Measurements from ENCODE around the gene ZBTB24.

Gene ZBTB24

GRCh38 chr6:109498052-109498451, 15.0 kb upstream of the ZBTB24 start:
- DNase-seq (ENCODE audit: low read depth), result no peak

DNA sequence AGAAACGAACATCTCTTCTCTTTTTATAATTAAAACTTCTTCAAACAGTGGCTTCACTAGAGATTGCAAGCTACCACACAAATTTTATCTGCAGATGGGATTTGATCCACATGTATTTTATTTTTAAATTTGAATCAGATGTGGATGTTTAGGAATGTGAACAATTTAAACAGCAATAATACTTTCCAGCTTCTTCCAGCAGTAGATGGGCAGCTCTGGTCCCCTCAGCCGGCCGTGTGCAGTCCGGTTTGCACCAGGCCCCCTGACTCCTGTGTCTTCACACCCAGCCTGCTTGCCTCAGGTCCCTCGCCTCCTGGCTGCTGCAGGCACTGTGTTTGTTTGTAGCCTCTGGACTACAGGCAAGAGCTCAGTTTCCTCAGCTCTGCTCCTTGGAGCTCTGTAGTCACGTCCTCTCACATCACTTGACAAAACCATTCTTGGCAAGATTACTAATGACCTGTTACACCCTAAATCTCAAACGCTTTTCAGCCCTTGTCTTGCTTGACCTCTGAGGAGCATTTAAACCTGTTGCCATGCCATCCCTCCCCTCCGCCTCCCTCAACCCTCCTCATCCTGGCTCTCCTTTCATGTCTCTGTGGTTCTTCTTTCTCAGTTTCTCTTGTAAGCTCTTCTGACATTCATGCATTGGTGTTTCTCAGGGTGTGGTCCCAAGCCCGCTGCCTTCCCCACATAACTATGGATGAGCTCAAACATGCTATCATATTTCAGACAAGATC, 13.2 kb upstream of the ZBTB24 start:
- no peak for DNase-seq (ENCODE audit: low read depth)

GRCh38 chr6:109493865-109494264, 10.8 kb upstream of the ZBTB24 start:
- no peak for DNase-seq (ENCODE audit: low read depth)

GRCh38 chr6:109491207-109491938, 8.4 kb upstream of the ZBTB24 start:
- no peak for DNase-seq (ENCODE audit: low read depth)

DNA sequence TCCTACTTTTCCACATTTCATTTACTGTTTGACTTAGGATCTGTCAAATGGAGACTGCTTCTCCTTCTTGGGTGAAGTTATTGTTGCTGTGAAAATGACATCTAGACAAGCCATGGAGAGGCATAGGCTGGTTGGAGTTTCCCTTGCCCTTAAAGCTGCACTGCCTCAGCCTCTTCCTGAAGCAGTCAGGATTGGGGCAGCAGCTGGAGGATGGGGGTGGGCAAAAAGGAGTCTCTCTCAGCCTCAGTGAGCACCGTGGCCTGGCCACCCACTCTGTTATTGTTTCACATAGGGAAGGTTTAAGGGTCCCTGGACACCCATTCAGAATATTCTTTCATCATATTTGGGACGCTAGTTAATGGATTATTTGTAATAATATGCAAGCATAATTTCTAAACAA, 7.7 kb upstream of the ZBTB24 start:
- no peak for DNase-seq (ENCODE audit: low read depth)

DNA sequence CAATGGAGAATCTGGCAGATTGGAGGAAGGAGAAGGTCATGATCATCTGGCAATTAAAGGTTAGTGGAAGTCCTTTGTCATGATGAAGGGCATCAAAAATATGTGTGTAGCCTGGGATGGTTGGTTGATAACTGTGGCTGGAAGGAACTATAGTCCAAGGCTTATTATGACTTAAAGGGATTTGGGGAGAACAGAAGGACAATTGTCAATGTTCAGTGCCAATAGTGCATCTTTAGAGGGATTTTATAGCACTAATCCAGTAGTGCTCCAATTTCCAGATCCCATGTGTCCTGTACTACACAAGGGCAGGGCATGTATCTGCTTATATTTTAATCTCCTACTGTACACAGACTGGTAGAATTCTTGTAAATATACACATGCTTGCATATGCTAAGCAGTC, 5.0 kb upstream of the ZBTB24 start:
- DNase-seq (ENCODE audit: low read depth), result no peak

DNA sequence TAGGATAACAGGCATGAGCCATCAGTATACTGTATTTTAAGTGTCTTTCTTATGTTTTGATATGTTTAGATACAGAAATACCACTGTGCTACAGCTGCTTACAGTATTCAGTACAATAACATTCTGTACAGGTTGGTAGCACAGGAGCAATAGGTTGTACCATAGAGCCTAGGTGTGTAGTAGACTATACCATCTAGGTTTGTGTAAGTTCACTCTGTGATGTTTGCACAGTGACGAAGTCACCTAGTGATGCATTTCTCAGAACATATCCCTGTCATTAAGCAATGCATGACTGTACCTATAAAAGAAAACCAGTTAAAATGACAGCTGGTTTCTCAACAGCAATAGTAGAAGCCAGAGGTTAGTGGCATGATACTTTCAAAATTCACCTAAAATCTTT, 3.0 kb upstream of the ZBTB24 start:
- no peak for DNase-seq (ENCODE audit: low read depth)

GRCh38 chr6:109485266-109485935, 2.4 kb upstream of the ZBTB24 start:
- no peak for DNase-seq (ENCODE audit: low read depth)

- DNase-seq (ENCODE audit: low read depth), result no peak
These were observed 1.1 kb upstream of the ZBTB24 start for GRCh38 chr6:109484122-109484521.

DNA sequence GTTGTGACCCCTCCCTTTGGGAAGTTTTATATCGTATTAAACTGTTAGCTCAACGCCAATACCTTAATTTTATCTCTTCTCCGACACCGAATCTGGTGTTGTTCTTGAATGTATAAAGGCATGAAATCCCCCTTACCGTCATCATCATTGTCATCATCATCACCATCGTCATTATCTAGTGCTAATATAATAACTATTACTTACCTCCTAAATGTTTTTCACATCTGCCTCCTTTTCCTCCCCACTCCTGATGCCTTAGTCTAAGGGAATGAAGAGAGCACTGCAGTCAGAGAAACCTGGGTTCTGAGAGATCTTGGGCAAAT, 677 bp upstream of the ZBTB24 start:
- DNase-seq (ENCODE audit: low read depth), result no peak

GRCh38 chr6:109480993-109481480, 2.0 kb downstream of the ZBTB24 start:
- DNase-seq (ENCODE audit: low read depth), result no peak

DNA sequence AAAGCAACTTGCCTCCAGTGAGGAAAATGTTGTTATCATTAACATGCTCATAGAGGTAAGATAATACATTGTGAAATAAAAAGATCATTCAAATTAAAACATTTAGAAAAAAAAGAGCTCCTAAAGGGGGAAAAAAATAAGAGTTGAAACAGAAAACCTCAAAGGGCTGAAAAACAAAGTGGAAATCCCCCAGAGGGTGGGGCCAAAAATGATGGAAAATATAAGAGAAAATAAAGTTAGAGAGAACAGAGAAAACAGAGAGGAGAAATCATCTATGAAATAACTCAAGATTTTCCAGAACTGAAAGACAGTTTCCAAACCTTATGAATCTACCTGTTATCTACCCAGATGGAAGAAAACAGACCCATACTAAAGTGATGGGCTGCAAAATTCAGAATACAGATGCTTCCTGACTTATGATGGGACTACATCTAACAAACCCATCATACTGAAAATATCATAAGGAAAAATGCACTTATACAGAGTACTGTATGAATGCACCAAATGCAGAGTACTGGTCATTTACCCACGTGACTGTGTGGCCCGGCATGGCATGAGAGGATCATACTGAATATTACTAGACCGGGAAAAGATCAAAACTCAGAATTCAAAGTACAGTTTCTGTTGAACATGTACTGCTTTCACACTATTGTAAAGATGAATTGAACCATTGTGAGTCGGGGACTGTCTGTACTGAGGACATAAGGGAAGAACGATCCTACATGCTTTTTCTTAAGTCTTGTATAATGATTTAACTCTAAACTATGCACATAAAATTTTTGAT, 4.0 kb downstream of the ZBTB24 start:
- no peak for DNase-seq (ENCODE audit: low read depth)

GRCh38 chr6:109478222-109478805, 4.7 kb downstream of the ZBTB24 start:
- no peak for DNase-seq (ENCODE audit: low read depth)

GRCh38 chr6:109477725-109478124, 5.3 kb downstream of the ZBTB24 start:
- no peak for DNase-seq (ENCODE audit: low read depth)

- no peak for DNase-seq (ENCODE audit: low read depth)
These were observed 5.8 kb downstream of the ZBTB24 start for GRCh38 chr6:109477184-109477583.

DNA sequence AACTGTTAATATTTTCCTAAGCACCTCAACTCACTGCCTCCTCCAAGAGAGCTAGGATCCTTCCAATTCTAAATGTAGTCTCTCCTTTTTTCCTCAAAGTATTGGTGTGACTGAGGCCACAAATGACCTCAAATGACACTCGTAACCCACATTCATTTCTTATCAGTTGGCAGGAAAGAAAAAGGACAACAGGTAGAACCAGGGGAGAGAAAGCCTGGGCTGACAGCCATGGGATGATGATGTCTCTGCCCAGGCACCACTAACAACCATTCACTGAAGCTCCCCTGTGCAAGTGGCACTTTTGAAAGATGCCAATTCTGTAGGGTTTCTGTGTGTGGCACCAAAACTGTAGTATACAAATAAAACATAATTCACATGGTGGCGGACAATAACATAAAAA, 7.4 kb downstream of the ZBTB24 start:
- no peak for DNase-seq (ENCODE audit: low read depth)

- DNase-seq (ENCODE audit: low read depth), result no peak
These were observed 8.0 kb downstream of the ZBTB24 start for GRCh38 chr6:109474995-109475394.

GRCh38 chr6:109473120-109473519, 9.9 kb downstream of the ZBTB24 start:
- DNase-seq (ENCODE audit: low read depth), result no peak

DNA sequence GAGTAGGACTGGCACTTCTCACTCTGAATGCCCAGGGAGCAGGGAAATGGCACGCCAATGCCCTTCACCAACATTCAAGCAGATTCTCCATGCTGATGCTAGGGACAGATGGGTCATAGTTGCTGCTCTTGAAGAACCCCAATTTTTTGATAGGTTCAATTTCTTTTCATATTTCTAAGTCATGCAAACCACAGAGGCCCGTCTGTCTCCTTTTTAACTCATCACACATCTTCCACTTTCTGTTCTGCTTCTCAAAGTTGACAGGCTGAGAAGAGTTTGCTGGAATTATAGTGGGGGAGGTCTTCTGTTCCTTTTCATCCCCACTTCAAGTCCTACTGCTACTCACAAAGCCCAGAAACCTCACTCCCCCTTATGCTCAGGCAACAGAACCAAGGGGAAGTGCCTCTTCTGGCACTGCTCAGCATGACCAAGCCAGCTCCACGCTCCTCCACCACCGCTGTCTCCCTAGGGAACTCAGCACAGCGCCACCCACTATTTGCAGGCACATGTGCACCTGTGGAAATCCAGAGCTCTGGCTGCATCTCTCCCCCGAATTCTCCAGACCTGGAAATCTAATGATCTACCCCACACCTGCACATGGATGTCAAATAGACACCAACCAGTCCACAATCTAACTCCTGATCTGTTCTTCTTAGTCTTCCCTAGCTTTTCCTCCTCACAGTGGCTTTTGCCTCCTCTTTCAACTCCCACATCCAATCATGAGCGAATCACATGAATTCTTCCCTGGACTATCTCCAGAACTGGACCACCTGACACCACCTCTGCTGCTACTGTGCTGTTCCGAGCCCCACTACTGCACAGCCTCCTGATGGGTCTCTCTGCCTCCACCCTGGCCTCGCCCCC, 10.7 kb downstream of the ZBTB24 start:
- no peak for DNase-seq (ENCODE audit: low read depth)

DNA sequence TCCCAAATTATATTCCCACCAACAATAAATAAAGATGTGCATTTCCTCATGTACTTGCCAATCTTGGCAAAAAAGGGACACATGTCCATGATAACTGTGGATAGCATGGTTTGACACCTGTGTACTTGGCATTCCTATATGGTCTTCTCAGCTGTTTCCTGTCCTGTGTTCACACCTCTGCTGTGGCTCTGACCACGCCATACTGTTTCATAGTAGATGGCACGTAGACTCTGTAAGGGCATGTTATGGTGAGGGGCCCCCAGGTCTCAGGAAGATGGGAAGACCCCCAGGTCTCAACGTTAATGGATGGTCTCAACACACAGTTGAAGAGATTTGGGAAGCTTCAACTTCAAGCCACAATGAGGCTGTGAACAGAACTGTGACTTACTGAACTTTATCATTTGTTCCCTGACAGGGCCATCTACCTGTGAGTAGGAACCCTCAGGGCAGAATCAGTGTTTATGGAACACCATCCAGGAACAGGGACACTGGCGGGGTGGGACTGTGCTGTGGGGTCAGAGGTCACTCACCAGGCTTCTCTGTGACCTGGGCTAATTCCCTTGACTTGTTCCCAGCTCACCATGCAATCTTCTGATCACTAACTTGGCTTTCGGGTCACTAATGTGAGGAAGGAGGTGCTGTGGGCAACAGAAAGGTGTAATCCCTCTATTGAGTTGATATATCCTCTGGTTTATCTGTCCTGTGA, 11.8 kb downstream of the ZBTB24 start:
- DNase-seq (ENCODE audit: low read depth), result no peak
